HT1080 (cell line): ENCODE data around the gene PDHX. TPM values are rescaled to one million over a fixed set of nuclear protein-coding genes. Genes with fewer than 3 reads are reported as not detected.
"Not testable (repeated sequence)": the region's sequence is repeated elsewhere in the genome, so short reads cannot be mapped to it uniquely, and the experiment has no call there.

ENCODE experiments used
- DNase-seq: peaks from one replicate; pipeline ENCODE4 v3.0.0-alpha.2; 2015; ENCODE audit warnings: low read depth
- total RNA-seq: library from RNA; depleted of rRNA; stranded (reverse); fragments of >200 nt; shearing (Covaris generic); gene quantifications from 2 replicates; pipeline ENCODE4 v1.2.3, GENCODE V29; 2014

Gene PDHX
- total RNA-seq, 1 experiment from 2014 or later, result 37.9 TPM

GRCh38 chr11:35015621-35016387 is 99.4 kb downstream of the PDHX start:
- DNase-seq, result no peak

GRCh38 chr11:35016916-35017315 is 100.5 kb downstream of the PDHX start:
- no peak for DNase-seq

- no peak for DNase-seq
These were observed 101.3 kb downstream of the PDHX start for GRCh38 chr11:35017528-35018342.

GRCh38 chr11:35021589-35021988 is 105.2 kb downstream of the PDHX start:
- DNase-seq, result no peak

- not testable (repeated sequence) for DNase-seq
These were observed 107.5 kb downstream of the PDHX start for GRCh38 chr11:35023940-35024339.

GRCh38 chr11:35028007-35028406 is 111.6 kb downstream of the PDHX start:
- DNase-seq, result not testable (repeated sequence)

- DNase-seq, result peak; percentile 82
These were observed 113.7 kb downstream of the PDHX start for GRCh38 chr11:35029979-35030682.

GRCh38 chr11:35030716-35031213 is 114.3 kb downstream of the PDHX start:
- peak; percentile 99 for DNase-seq

GRCh38 chr11:35031346-35031745 is 114.9 kb downstream of the PDHX start:
- no peak for DNase-seq

GRCh38 chr11:35031867-35032266 is 115.4 kb downstream of the PDHX start:
- peak; percentile 80 for DNase-seq

GRCh38 chr11:35033011-35033410 is 116.6 kb downstream of the PDHX start:
- DNase-seq, result no peak

GRCh38 chr11:35034401-35034800 is 118.0 kb downstream of the PDHX start:
- DNase-seq, result no peak

GRCh38 chr11:35035894-35036408 is 119.5 kb downstream of the PDHX start:
- DNase-seq, result peak; percentile 96

- DNase-seq, result no peak
These were observed 120.2 kb downstream of the PDHX start for GRCh38 chr11:35036639-35037038.

- DNase-seq, result no peak
These were observed 122.0 kb downstream of the PDHX start for GRCh38 chr11:35038211-35038928.

- DNase-seq, result no peak
These were observed 122.7 kb downstream of the PDHX start for GRCh38 chr11:35039076-35039475.

- peak; percentile 97 for DNase-seq
These were observed 124.0 kb downstream of the PDHX start for GRCh38 chr11:35040221-35040942.

GRCh38 chr11:35041070-35041554 is 124.7 kb downstream of the PDHX start:
- DNase-seq, result no peak

- no peak for DNase-seq
These were observed 125.8 kb downstream of the PDHX start for GRCh38 chr11:35042224-35042623.

- DNase-seq, result no peak
These were observed 126.5 kb downstream of the PDHX start for GRCh38 chr11:35042913-35043312.
